NCI-H2196 treated with DMSO at 0.1 percent for 48 hours (cell line): ENCODE measurements around the gene LRRC10B.

Experiments
- DNase-seq: peaks from one replicate; lab custom pipeline; 2025; ENCODE audit not compliant: unreplicated experiment; lab: John Stamatoyannopoulos, UW

Gene LRRC10B

DNA sequence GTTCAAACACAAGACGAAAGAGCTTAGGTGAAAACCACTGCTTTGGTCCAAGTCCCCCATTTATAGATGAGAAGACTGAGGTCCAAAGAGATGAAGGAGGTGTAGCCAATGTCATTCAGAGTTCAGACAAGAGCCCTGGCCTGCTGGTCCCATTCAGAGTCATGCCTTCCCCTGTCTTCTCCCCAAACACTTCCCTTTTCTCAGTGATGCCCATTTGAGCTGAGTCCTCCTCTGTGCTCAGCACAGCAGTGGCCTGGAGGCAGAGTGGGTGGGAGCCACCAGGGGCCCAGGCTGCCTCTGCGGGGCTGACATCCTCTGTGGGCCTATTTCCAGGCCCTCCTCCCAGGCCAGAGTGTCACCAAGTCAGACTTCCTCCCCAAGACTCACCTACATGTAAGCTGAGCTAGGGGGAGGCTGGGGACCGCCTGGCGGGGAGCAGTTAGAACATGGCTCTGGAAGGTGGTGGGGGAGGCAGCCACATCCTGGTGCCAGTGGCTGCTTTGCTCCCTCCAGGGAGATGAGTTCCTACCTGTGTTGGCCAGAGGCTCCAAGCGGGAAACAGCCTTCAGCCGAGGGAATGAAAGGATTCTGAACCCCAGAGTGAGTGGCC is 22.4 kb upstream of the LRRC10B start:
- no peak for DNase-seq

DNA sequence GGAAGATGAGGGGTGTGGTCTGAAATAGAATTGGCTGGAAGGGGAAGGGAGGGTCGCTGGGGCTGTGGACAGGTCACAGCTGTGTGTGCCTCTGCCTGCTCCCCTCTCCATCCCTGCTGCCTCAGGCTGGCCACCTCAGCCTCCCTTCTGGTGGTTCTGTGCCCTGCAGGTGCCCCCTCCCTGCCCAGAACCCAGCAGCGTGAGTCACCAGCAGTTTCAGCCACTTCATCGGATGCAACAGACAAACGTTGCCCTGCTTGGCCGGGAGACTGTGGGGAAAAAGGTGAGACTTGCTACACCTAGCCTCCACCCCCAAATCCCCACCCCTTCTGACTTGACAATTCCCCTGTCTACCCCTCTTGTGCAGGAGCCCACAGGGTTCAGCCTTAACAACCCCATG is 21.8 kb upstream of the LRRC10B start:
- DNase-seq = no peak

DNA sequence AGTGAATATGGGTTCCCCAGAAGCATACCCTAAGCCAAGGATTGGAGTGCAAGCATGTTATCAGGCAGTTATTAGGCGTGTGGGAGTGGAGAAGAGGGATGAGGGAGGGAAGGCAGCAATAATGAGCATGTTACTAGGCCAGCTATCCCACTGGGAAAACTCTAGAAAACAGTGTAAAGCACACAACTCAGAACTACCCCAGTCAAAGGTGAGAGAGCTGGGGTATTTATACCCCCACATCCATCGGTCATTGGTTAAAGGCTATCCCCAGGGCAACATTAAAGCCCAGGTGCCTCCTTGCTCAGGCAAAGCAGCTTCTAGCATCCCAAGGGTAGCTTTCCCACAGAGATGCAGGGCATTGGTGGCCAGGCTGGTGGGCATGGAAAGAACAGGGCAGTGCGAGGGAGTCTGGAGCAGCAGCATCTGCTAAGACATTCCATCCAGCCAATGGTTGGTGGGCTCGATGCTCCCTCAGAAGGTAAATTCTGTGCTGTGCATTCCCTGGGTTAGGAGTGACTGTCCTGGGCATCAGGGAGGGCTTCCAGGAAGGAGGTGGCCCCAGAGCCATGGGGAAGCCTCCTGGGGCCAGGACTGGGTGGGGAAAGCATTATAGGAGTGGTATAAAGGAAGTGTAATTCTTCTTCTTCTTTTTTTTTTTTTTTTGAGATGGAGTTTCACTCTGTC is 21.1 kb upstream of the LRRC10B start:
- DNase-seq = no peak

DNA sequence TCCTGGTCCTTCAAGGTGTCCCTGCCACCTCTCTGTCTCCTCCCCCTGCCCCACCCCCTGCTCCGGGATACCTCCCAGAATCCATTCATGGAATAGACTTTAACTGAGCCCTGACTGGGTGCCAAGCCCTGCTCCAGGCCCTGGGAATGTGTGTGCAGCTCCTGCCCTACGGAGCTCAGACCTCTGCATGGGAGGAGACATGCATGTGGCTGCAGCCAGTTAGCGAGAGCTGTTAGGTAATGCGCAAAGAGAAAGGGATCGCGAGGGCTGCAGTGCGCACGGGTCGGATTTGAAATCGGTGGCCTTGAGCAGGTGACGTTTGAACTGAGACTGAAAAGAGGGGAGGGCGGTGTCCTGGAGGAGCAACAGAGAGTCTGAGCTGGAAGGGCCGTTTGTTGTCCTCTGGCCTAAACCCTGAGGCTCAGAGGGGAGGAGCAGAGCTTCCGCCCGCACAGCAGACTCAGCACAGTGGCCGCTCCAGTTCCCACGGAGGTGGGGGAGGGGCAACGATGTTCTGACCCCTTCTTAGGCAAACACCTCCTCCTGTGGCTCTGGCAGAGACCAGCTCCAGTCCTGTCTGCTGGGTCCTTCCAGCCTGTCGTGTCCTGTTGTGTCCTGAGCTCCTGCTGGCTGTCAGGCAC is 19.8 kb upstream of the LRRC10B start:
- DNase-seq = peak; percentile 72

DNA sequence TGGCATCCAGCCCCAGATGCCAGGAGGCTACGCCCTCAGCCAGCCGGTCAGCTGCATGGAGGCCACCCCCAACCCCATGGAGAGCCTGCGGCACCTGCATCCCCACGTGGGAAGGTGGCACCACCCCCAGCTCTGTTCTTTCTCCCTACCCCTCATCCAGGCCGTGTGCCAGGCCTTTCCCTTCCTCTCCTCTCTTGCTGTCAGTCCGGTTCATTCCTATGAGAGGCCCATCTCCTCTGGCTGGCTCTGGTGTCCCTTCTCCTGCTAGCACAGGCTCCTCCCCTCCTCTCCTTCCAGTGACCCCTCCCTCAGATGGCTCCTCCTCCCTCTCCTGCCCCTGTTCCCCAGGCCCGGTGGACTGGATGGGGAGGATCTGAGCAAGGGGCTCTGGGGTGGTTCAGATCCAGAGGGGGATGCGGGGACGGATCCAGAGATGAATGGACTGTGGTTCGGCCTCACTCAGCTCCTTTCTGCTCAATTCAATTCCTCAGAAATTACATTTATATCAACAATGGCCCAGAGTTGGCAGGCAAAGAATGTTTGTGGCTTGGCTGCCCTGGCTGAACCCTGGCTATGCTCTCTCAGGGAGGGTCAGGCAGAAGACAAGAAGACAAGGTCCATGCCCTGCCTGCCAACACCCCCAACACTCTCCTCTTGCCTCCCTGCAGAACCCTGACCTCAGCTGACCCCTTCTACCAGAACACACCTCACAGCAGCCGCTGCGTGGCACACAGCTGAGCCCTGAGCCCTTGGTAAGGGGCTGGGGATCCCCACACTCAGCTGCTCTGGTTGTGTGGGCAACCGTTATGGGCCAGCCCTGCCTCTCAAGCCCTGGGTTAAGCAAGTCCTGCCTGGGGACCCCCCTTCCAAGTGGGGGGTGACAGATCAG is 18.5 kb upstream of the LRRC10B start:
- DNase-seq = peak; percentile 38

DNA sequence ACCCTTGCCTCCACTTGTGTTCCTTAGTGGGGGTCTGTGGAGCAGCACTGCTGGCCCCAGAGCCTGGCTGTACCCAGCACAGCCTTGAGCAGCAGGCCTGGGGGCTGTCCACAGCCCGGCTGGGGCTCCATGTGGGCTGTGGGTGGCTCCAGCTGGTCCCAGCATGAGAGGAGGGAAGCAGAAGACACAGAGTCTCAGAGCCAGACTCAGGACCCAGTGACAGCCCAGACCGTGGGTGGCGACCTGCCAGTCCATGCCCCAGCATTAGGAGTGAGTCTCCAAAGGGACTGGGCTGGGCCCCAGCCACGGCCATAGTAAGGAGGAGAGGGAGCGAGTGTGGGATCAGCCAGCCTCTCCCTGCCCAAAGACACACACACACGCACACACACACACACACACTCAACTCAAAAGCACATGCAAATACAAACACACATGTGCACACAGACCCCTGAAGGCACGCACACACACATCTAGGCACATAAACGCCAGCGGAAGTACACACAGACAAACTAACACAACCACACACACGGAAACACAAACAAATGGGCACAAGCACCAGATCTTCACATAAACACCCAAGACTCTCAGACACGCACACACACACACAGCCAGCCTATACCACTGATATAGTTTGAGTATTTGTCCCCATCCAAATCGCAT is 16.7 kb upstream of the LRRC10B start:
- DNase-seq = no peak

DNA sequence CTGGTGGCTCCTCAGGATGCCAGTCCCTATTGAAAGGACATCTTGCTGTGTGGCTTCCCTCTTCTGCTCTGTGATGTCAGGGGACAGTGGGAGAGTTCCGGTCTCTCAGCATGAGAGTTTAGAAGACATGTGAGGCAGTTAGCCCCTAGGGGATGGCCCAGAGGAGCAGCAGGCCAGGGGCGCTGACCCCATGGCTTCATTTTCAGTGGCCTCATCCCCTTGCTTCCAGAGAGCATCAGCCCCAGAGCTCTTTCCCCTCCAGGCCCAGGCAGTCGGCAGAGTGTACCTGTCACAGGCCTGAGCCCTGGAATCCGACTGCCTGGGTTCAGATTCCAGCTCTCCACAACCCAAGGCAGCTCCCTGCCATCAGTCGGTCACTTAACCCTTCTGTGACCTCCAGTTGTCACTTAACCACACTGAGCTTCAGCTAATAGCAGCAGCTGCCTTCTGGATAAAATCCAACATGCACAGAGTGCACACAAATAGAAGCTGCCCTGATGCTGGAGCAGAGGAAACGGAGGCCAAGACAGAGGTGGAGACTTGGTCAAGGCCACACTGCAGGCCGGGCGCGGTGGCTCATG is 14.1 kb upstream of the LRRC10B start:
- DNase-seq = no peak

DNA sequence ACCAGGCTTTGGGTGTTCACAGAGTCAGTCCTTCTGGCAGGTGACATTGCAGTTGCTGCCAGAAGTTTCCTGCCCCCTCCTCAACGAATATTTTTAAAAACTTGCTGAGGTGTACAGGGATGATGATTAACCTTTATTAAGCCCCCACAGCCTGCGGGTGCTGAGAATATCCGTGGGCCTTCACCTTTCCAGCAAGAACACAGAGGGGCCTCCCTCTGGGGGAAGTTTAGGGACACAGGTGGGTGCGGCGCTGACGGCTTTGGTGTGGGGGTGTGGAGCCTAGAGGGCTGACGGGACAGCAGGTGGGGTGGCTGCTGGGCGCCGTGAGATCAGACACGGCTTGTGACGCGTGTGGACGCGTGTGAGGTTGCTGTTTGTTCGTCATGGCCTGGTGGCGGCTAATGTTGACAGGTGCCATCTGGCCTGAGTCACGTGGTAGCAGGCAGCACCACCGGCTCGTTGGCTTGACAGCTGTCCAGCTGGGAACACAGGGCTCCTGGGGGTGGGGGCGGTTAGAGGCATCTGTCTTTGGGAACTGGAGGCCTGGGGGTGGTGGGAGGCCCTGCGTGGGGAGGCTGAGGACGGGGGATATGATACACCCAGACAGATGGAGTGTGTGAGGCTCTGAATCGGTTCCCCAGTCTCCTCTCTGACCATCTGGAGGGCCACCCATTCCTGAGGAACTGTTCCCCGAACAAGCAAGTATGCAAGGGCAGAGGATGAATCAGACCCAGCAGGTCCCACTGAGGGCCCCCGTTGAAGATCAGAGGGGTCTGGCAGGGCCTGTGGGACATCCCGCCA is 12.5 kb upstream of the LRRC10B start:
- no peak for DNase-seq

DNA sequence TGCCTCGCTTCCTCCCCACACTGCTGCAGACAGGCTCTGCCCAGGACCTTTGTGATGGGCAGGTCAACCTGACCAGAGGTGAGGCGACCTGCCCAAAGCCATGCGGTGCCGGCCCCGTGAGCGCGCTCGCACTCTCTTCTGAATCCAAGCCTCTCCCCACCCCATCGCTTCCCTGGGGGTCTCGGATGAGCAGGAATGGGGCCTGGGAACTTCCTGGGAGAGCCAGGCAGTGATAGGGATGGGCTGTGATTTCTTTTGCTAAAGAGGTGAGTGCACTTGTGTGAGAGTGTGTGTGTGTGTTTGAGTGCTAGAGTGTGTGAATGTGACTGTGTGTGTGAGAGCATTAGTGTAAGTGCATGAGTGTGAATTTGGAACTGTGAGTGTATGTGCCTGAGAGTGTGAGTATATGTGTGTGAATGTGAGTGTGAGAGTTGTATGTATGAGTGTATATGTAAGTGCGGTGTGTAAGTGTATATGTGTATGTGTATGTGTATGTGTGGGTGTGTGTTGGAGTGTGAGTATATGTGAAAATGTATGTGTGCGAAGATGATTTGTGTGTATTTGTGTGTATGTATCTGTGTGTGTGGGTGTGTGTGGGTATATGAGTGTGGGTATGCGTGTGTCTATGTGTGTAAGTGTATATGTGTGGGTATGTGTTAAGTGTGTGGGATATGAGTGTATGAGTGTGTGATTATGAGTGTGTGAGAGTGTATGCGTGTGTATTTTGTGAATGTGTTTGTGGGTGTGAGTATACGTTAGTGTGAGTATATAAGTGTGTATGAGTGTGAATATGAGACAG is 11.7 kb upstream of the LRRC10B start:
- DNase-seq = no peak

DNA sequence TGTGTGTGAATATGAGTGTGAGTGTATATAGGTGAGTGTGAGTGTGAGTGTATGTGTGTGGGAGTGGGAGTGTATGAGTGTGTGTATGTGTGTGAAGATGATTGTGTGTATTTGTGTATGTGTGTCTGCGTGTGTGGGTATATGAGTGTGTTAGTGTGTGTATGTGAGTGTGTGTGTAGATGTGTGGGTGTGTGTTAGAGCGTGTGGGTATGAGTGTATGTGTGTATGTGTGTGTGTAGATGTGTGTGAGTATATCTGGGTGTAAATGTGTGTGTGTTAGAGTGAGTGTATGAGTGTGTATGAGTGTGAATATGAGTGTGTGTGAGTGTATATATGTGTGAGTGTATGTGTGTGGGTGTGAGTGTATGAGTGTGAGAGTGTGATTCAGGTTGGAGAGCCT is 11.1 kb upstream of the LRRC10B start:
- DNase-seq = no peak

DNA sequence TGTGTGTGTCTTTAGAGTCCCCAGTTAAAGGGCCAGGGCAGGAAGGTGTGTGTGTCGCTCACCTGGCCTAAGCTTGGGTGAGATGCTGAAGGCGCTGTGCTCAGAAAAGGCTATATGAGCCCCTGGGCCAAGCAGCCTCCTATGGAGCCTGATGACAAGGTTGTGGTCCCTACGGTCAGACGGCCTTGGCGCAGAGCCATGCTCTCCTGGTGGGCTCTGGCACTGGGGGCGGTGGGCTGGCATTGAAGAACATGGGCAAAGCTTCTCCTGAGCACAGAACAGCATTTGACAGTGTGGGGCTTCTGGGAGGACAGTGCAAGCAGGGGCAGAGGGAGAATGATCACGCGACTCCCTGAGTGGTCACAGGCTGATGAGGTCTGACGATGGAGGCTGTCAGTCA is 10.7 kb upstream of the LRRC10B start:
- DNase-seq = no peak

DNA sequence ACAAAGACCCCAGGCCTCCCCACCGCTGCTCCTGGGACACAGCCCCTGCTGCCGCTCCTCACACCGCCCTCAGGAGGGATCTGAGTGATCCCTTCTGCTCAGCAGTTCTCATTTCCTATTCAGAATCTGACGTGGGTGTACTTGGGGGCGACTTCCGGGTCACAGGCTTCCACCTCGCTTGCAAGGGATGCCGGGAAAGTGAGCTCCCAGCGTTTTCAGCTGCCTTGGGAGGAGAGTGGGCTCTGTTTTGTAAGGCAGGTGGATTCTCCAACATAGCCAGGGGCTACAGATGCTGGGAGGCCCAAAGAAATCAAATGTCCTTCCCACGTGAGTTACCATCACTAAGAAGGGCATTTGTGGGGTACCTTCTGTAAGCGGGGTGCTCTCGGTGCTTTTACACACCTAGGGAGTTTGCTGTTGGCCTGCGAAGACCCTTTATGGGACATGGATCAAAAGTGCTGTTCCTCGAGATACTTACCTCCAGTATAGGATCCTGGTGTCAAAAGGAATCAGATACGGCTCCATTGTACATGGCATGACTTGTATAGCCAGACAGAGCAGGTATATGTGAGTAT is 9.7 kb upstream of the LRRC10B start:
- DNase-seq = no peak

DNA sequence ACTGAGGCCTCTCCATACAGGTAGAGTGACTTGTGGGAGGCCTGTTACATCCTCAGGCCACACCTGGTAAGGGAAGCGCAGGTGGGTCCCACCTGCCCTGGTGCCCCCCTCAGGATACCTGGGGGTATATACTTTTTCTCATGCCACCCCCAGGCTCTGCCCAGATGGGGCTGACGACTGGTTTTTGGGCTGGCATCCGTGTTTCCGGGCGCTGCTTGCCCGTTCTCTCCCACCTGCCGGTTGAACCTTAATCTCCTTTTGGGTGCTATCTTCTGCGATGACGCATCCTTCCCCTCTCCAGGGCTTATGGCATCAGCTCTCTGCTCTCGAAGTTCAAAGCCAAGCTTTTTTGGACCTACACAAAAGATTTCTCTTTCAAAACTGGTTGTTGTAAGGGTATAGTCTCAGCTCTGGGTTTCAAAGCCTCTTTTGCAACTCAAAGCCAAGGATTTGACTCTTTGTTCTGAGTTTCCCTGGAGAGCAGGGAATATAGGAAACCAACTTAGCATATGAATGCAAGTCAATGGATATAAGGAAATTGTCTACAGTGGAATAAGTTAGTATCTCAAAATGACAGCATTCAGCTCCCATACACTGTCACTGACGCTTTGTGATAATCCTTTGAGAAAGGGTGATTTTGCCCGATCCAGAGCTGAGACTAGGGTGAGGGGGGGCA is 8.6 kb upstream of the LRRC10B start:
- no peak for DNase-seq

DNA sequence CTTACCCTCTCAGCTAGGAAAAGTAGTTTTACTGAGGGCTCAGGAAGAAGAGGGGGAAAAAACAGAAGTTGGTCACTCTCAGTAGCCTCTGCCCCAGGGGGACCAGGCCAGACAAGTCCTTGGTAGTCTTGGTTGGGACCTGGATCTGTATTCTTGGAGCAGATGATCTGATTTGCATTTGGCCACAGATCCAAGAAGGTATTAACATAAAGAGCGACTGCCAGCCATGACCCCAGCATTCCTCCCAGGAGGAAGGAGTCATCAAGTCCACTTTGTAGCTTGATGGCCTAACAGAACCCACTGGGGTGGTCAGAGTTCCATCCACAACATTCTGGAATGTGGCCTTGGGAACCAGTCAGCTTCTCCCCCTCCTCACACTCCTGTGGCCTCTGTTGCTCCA is 6.0 kb upstream of the LRRC10B start:
- DNase-seq = no peak

DNA sequence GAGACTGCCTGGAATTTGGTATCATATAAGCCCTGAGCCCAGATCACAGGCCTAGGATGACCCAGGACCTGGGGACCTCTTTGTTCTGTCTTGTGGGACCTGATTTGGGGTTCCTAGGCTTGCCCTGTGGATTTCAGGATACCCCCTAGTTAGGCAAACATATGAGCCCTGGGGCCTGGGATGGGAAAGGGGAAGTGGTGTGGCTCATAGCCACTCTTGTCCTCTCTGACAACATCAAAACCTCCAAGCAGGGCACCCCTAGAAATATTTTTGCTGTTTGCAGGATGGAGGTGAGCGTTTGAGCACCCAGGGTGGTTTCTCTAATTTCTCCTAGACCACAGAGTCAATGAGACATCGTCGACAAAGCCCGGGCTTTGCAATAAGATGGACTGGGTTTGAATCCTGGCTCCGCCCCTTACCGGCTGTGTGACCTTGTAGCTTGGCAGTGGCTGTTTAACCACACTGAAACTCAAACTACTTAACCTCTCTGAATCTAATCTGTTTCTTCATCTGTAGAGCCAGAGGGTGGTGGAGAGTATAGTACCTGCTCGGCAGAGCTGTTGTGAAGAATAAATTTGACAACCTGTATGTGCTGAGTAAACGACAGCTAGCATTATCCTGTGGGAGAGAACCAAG is 5.3 kb upstream of the LRRC10B start:
- no peak for DNase-seq

DNA sequence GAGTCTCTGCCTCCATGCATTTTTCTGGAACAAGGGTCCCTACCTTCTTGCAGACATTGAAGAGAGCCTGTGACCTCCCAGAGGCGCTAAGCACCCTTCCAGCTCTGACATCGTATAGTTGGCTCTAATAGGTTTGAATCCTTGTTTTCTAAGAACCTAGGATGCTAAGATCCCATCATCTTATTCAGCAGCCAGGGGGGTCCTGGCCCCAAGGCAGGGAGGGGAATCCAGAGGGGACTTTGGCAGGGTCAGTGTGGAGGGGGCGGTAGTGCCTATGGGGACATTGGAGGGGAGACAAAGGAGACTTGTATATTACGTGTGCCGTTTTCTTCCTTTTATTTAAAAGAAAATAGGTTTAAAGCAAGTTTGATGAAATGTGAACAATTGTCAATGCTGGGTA is 3.4 kb upstream of the LRRC10B start:
- DNase-seq = no peak

DNA sequence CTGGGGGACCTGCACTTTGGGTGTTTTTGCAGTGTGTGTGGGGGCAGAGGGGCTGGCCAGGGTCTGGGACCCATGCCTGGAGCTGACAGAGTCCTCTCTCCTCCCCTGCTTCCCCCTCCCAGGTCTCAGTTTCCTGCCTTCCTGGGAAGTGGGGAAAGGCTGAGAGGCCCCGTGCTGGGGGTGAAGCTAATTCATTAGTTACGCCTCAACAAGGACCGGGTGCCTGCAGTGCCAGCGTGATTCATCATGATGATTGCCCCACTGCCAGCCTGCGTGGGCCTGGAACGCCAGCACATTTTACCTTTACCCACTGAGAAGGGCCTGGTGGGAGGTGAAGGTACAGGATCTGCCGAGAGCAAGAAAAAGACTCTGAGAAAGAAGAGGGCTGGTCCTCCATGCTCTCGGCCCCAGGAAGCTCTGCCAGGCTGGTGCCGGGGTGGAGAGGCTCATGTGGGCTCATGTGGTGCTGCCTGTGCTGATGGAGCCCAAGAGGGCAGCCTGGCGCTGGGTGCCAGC is 2.9 kb upstream of the LRRC10B start:
- DNase-seq = no peak
